A549 (cell line): ENCODE data around the gene RNF14. TPM values are rescaled to one million over a fixed set of nuclear protein-coding genes. Genes with fewer than 3 reads are reported as not detected.

Experiments
- polyA plus RNA-seq, 4 experiments: library from polyadenylated mRNA; depleted of rRNA in 3 of 4; stranded (reverse); fragments of >200 nt; fragmentation: RNase III in 1 of 4; extraction: RNeasy Plus Mini Kit Qiagen cat#74134 plus additional on column Dnase treatment in 1 of 4; gene quantifications; 2 replicates in 3 of 4; 3 replicates in 1 of 4; pipeline ENCODE4 v1.2.3, GENCODE V29; 2011 to 2017

Gene RNF14
- polyA plus RNA-seq, 2 of the 4 experiments (the other 2 are of a cell fraction), result 43.2 to 47.4 TPM

Other genes with a start within 250 kb of the RNF14 start
- 2.9 and 3.9 TPM in 2 replicates for gene PCDH1, start 90.7 kb upstream of the RNF14 start, polyA plus RNA-seq (2011; rRNA removed)
- 0.41 to 0.57 TPM (median 0.41 TPM) in 3 replicates for gene PCDH1, start 90.7 kb upstream of the RNF14 start, polyA plus RNA-seq (2017; fragmentation: RNase III; extraction: RNeasy Plus Mini Kit Qiagen cat#74134 plus additional on column Dnase treatment)
- gene DELE1, start 45.2 kb upstream of the RNF14 start, polyA plus RNA-seq (2011; rRNA removed), result 60.1 and 72.2 TPM in 2 replicates
- 40.4 to 43.5 TPM (median 41.2 TPM) in 3 replicates for gene DELE1, start 45.2 kb upstream of the RNF14 start, polyA plus RNA-seq (2017; fragmentation: RNase III; extraction: RNeasy Plus Mini Kit Qiagen cat#74134 plus additional on column Dnase treatment)
- not detected in 2 replicates for gene PCDH12, start 10.9 kb upstream of the RNF14 start, polyA plus RNA-seq (2011; rRNA removed)
- not detected in 3 replicates for gene PCDH12, start 10.9 kb upstream of the RNF14 start, polyA plus RNA-seq (2017; fragmentation: RNase III; extraction: RNeasy Plus Mini Kit Qiagen cat#74134 plus additional on column Dnase treatment)
- gene GNPDA1, start 43.9 kb downstream of the RNF14 start, polyA plus RNA-seq (2011; rRNA removed), result 17.1 and 31.0 TPM in 2 replicates
- 43.5 to 53.2 TPM (median 44.5 TPM) in 3 replicates for gene GNPDA1, start 43.9 kb downstream of the RNF14 start, polyA plus RNA-seq (2017; fragmentation: RNase III; extraction: RNeasy Plus Mini Kit Qiagen cat#74134 plus additional on column Dnase treatment)
- 33.4 and 42.4 TPM in 2 replicates for gene NDFIP1, start 139.7 kb downstream of the RNF14 start, polyA plus RNA-seq (2011; rRNA removed)
- 43.8 to 58.0 TPM (median 57.4 TPM) in 3 replicates for gene NDFIP1, start 139.7 kb downstream of the RNF14 start, polyA plus RNA-seq (2017; fragmentation: RNase III; extraction: RNeasy Plus Mini Kit Qiagen cat#74134 plus additional on column Dnase treatment)